Keratinocyte (primary cell): ENCODE results near the gene AP5B1. TPM values are rescaled to one million over a fixed set of nuclear protein-coding genes. Genes with fewer than 3 reads are reported as not detected.

ENCODE experiments used
- DNase-seq: peaks from one replicate; pipeline ENCODE4 v3.0.0-alpha.2; 2011; ENCODE audit warnings: low read depth, missing footprints, low spot score
- FAIRE-seq: peaks from 2 replicates; lab custom pipeline; 2011; peaks lifted over from hg19 to GRCh38; lab: Jason Lieb, UNC
- H2AFZ ChIP-seq: 2 replicates; pipeline ENCODE4 v1.6.0; 2012; ENCODE audit warnings: low read length, control low read depth, inconsistent platforms; ENCODE audit not compliant: control insufficient read depth
- H3K27ac ChIP-seq: 2 replicates; pipeline ENCODE4 v1.5.1; 2011; ENCODE audit warnings: low read length; ENCODE audit not compliant: control insufficient read depth, insufficient read depth
- H3K27me3 ChIP-seq: 3 replicates; pipeline ENCODE4 v1.6.0; 2011; ENCODE audit warnings: low read length; ENCODE audit not compliant: control insufficient read depth, insufficient read depth; ENCODE audit errors: extremely low read depth
- H3K36me3 ChIP-seq, 2 experiments: 2 replicates in 1 of 2; 3 replicates in 1 of 2; pipeline ENCODE4 v1.5.1; 2011; ENCODE audit warnings: low read length in 2 of 2, mild to moderate bottlenecking in 1 of 2; ENCODE audit not compliant: control insufficient read depth in 2 of 2, insufficient read depth in 2 of 2; ENCODE audit errors: extremely low read depth in 1 of 2
- H3K4me1 ChIP-seq: 3 replicates; pipeline ENCODE4 v1.5.1; 2011; ENCODE audit warnings: low read length; ENCODE audit not compliant: control insufficient read depth, insufficient read depth; ENCODE audit errors: extremely low read depth
- H3K4me2 ChIP-seq: 3 replicates; pipeline ENCODE4 v1.6.0; 2011; ENCODE audit warnings: low read depth, low read length; ENCODE audit not compliant: control insufficient read depth, insufficient read depth; ENCODE audit errors: extremely low read depth
- H3K4me3 ChIP-seq, 3 experiments: fragments of 200-600 bp in 1 of 3; sonication (generic) in 1 of 3; 2 replicates in 2 of 3; 3 replicates in 1 of 3; pipeline ENCODE4 v1.5.1; 2011 to 2016; ENCODE audit warnings: low read length in 3 of 3, mild to moderate bottlenecking in 3 of 3, control low read depth in 2 of 3, inconsistent platforms in 1 of 3, low read depth in 1 of 3, mixed read lengths in 1 of 3, mixed run types in 1 of 3, moderate library complexity in 1 of 3; ENCODE audit not compliant: control insufficient read depth in 2 of 3, insufficient read depth in 2 of 3; ENCODE audit errors: extremely low read depth in 1 of 3
- H3K79me2 ChIP-seq: 2 replicates; pipeline ENCODE4 v1.6.0; 2012; ENCODE audit warnings: low read length; ENCODE audit not compliant: control insufficient read depth, insufficient read depth
- H3K9ac ChIP-seq: 3 replicates; pipeline ENCODE4 v1.6.0; 2011; ENCODE audit warnings: low read length; ENCODE audit not compliant: control insufficient read depth, insufficient read depth; ENCODE audit errors: extremely low read depth
- H3K9me1 ChIP-seq: 3 replicates; pipeline ENCODE4 v1.6.0; 2011; ENCODE audit warnings: low read length; ENCODE audit not compliant: control insufficient read depth, insufficient read depth; ENCODE audit errors: extremely low read depth
- H3K9me3 ChIP-seq: 2 replicates; pipeline ENCODE4 v1.5.1; 2012; ENCODE audit warnings: low read depth, low read length; ENCODE audit not compliant: control insufficient read depth
- H4K20me1 ChIP-seq: 3 replicates; pipeline ENCODE4 v1.6.0; 2011; ENCODE audit warnings: low read length; ENCODE audit not compliant: control insufficient read depth, insufficient read depth; ENCODE audit errors: extremely low read depth
- CTCF ChIP-seq, 3 experiments: IDR thresholded peaks in 1 of 3; conservative IDR thresholded peaks in 1 of 3; optimal IDR thresholded peaks in 1 of 3; 2 replicates in 2 of 3; 3 replicates in 1 of 3; pipeline versions ENCODE3 to v1.5.1; 2011; ENCODE audit warnings: low read length in 3 of 3, mild to moderate bottlenecking in 3 of 3, moderate library complexity in 2 of 3, control low read depth in 1 of 3, inconsistent platforms in 1 of 3; ENCODE audit not compliant: insufficient read depth in 2 of 3; ENCODE audit errors: extremely low read depth in 1 of 3
- EZH2 ChIP-seq: IDR thresholded peaks from one replicate; pipeline ENCODE4 v1.6.1; 2012; ENCODE audit warnings: inconsistent platforms, mild to moderate bottlenecking, low read length, moderate library complexity
- dilution Hi-C: fragments of 300-500 bp; cut with MboI; formaldehyde crosslinking; loops from one replicate; pipeline ENCODE4 v1.7.0; 2020; ENCODE audit warnings: low sequenced_read_pairs; ENCODE audit not compliant: extremely low pct_ligation_motif_present
- polyA plus RNA-seq, 5 experiments: library from polyadenylated mRNA; depleted of rRNA in 3 of 5; stranded (reverse) in 3 of 5; stranded (forward) in 1 of 5; unstranded in 1 of 5; fragments of >200 nt; gene quantifications; 1 replicate in 1 of 5; 2 replicates in 3 of 5; 3 replicates in 1 of 5; pipeline versions ENCODE4 v1.2.1 to v1.2.3, GENCODE V29; 2011 to 2012; ENCODE audit warnings: missing spikeins in 2 of 5, low read depth in 1 of 5, low replicate concordance in 1 of 5

AP5B1 gene
- polyA plus RNA-seq, 1 donor (not counting 4 experiments of a cell fraction or from before 2014, with no cell fraction given) = 3.1 TPM

GRCh38 chr11:65767406-65767805, 13.4 kb downstream of the AP5B1 start:
- no peak overlapping the region for H3K4me2 ChIP-seq
- TF ChIP-seq EZH2 = no peak
- no peak for TF ChIP-seq CTCF (optimal IDR thresholded peaks at IDR 0.05 in 1 of 3, IDR thresholded peaks at IDR 0.05 in 1 of 3, conservative IDR thresholded peaks at IDR 0.05 in 1 of 3; ENCODE audit: extremely low read depth in 1 of 3, insufficient read depth in 2 of 3, low read length in 3 of 3)
- H4K20me1 ChIP-seq = no peaks in the 10 kb centered on the region
- no peak overlapping the region for H2AFZ ChIP-seq
- DNase-seq (no peak), FAIRE-seq (no peak)
- H3K36me3 ChIP-seq = no peaks in the 10 kb centered on the region
- no peaks in the 10 kb centered on the region for H3K4me1 ChIP-seq
- dilution Hi-C loops = no loop called here
- H3K4me3 ChIP-seq = no peak overlapping the region
- no peaks in the 10 kb centered on the region for H3K9me1 ChIP-seq
- H3K27me3 ChIP-seq = no peaks in the 10 kb centered on the region
- H3K9me3 ChIP-seq = no peaks in the 10 kb centered on the region
- H3K27ac ChIP-seq = no peak overlapping the region
- no peaks in the 10 kb centered on the region for H3K79me2 ChIP-seq
- no peak overlapping the region for H3K9ac ChIP-seq

GRCh38 chr11:65766535-65766934, 14.2 kb downstream of the AP5B1 start:
- dilution Hi-C loops = no loop called here
- TF ChIP-seq CTCF (optimal IDR thresholded peaks at IDR 0.05 in 1 of 3, IDR thresholded peaks at IDR 0.05 in 1 of 3, conservative IDR thresholded peaks at IDR 0.05 in 1 of 3; ENCODE audit: extremely low read depth in 1 of 3, insufficient read depth in 2 of 3, low read length in 3 of 3) = no peak
- TF ChIP-seq EZH2 = no peak
- no peak overlapping the region for H3K4me3 ChIP-seq
- no peak overlapping the region for H3K9ac ChIP-seq
- H3K4me2 ChIP-seq = no peak overlapping the region
- no peaks in the 10 kb centered on the region for H3K79me2 ChIP-seq
- no peaks in the 10 kb centered on the region for H3K27me3 ChIP-seq
- H3K9me1 ChIP-seq = no peaks in the 10 kb centered on the region
- DNase-seq = no peak
- FAIRE-seq = no peak
- H3K9me3 ChIP-seq = no peaks in the 10 kb centered on the region
- H3K4me1 ChIP-seq = no peaks in the 10 kb centered on the region
- H3K27ac ChIP-seq = no peak overlapping the region
- H3K36me3 ChIP-seq = no peaks in the 10 kb centered on the region
- H2AFZ ChIP-seq = no peak overlapping the region
- no peaks in the 10 kb centered on the region for H4K20me1 ChIP-seq
